ENCODE results near the gene CD37.

GRCh38 chr19:49349567-49349966, 14.4 kb downstream of the CD37 start:
- TF ChIP-seq EZH2 (IDR thresholded peaks at IDR 0.05; ENCODE audit: borderline replicate concordance, low read length) (no peak), CTCF (IDR thresholded peaks at IDR 0.05; ENCODE audit: low read length) (no peak)
